Measurements from ENCODE around the gene ANKS1A. TPM values are rescaled to one million over a fixed set of nuclear protein-coding genes. Genes with fewer than 3 reads are reported as not detected.

The ANKS1A gene
- total RNA-seq, 2 experiments from 2014 or later: 6.4 to 6.9 TPM

DNA sequence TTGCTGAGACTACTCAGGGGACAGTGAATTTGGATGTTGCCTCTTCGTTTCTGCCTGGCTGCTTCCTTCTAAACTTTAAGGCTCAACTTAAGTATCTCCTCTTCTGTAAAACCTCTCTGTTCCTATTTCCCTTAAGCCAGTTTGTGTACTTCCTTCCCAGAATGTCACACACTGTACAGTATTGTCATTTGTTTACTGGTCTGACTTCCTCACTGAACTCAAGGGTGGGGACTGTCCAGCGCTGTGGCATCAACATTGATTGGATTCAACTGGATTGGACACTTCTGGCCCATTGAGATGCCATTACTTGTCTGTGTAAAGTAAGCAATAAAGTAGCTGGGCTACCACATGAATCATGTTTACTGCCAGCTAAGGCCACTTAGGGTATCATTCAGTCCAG lies 69.7 kb downstream of the ANKS1A start:
- POLR2A ChIA-PET: no interaction called here
- Histone ChIP-seq H3K27me3 (ENCODE audit: control insufficient read depth in 1 of 2, insufficient read depth in 2 of 2, low read length in 2 of 2) (no peaks in the 10 kb centered on the region), H3K27ac (ENCODE audit: low read depth in 1 of 2, low read length in 2 of 2) (no peak overlapping the region), H3K4me1 (ENCODE audit: insufficient read depth, low read length) (peaks cover 7% of the 10 kb centered on the region), H3K36me3 (ENCODE audit: insufficient read depth, low read length) (no peaks in the 10 kb centered on the region), H3K9me3 (ENCODE audit: control insufficient read depth in 1 of 2, insufficient read depth in 1 of 2, low read length in 2 of 2) (no peaks in the 10 kb centered on the region), H3K4me3 (ENCODE audit: low read length) (no peak overlapping the region)
- CTCF ChIA-PET: no interaction called here
- Mint-ChIP-seq H3K4me1 (ENCODE audit: low read depth) (peaks cover 18% of the 10 kb centered on the region), H3K9me3 (no peaks in the 10 kb centered on the region), H3K36me3 (ENCODE audit: low read depth) (no peaks in the 10 kb centered on the region), H3K27me3 (no peaks in the 10 kb centered on the region), H3K27ac (no peak overlapping the region), H3K4me3 (no peak overlapping the region)
- DNase-seq: no peak
- ATAC-seq (ENCODE audit: poor library complexity): no peak
- intact Hi-C loops (cut with DNase I, micrococcal nuclease): no loop called here
- no peak for TF ChIP-seq CTCF (IDR thresholded peaks at IDR 0.05)

DNA sequence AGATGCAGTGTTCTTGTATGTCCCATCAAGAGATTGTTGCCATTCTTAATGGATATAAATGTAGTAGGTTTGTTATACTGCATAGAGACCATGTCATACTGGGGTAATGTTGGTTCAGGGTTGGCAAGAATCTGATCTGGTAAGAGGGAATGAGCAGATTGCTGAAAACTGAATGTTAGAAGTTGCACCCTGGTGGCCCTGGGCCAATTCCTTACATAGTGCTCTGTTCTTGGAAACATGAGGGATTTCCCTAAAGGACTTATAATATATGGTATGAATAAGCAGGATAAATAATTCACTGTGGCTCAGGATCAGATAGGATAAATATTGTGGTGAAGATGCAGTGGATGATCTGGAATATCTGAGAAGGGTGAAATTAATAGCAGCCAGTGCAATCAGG lies 70.2 kb downstream of the ANKS1A start:
- ATAC-seq (ENCODE audit: poor library complexity) (no peak), DNase-seq (no peak)
- TF ChIP-seq CTCF (IDR thresholded peaks at IDR 0.05): no peak
- Histone ChIP-seq H3K4me1 (ENCODE audit: insufficient read depth, low read length) (peaks cover 7% of the 10 kb centered on the region), H3K27ac (ENCODE audit: low read depth in 1 of 2, low read length in 2 of 2) (no peak overlapping the region), H3K27me3 (ENCODE audit: control insufficient read depth in 1 of 2, insufficient read depth in 2 of 2, low read length in 2 of 2) (no peaks in the 10 kb centered on the region), H3K4me3 (ENCODE audit: low read length) (no peak overlapping the region), H3K36me3 (ENCODE audit: insufficient read depth, low read length) (no peaks in the 10 kb centered on the region), H3K9me3 (ENCODE audit: control insufficient read depth in 1 of 2, insufficient read depth in 1 of 2, low read length in 2 of 2) (no peaks in the 10 kb centered on the region)
- Mint-ChIP-seq H3K9me3 (no peaks in the 10 kb centered on the region), H3K36me3 (ENCODE audit: low read depth) (no peaks in the 10 kb centered on the region), H3K27me3 (no peaks in the 10 kb centered on the region), H3K4me1 (ENCODE audit: low read depth) (peaks cover 15% of the 10 kb centered on the region), H3K4me3 (no peak overlapping the region), H3K27ac (no peak overlapping the region)
- POLR2A ChIA-PET: interaction anchor here (0.6 kb wide), 1 partner anchor 1448 kb away, joined by 4 read pairs; no protein-coding TSS in a partner anchor
- intact Hi-C loops (cut with DNase I, micrococcal nuclease): no loop called here
- CTCF ChIA-PET: no interaction called here

DNA sequence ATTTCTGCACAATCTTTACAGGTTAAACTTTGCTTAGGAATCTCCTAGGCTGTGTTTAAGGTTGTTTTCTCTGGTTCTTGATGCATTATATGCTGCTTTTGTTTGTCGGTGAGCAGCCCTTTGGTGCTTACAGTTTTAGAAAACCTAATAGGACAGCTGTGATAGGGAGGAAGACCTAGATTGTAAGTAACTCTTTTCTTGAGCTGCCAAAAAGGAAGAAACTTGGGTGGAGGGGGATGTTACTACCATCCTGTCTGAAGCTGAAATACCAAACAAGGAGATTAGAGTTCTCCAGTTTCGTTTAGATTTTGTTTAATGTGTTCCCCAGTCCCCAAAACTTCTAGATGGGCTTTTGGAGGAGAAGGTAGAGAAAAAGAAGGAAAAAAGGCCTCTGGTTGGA lies 72.0 kb downstream of the ANKS1A start:
- no peaks in the 10 kb centered on the region for H3K36me3 Mint-ChIP-seq (ENCODE audit: low read depth)
- no peak overlapping the region for H3K4me3 Mint-ChIP-seq
- Histone ChIP-seq H3K27ac (ENCODE audit: low read depth in 1 of 2, low read length in 2 of 2) (no peak overlapping the region), H3K27me3 (ENCODE audit: control insufficient read depth in 1 of 2, insufficient read depth in 2 of 2, low read length in 2 of 2) (no peaks in the 10 kb centered on the region), H3K4me3 (ENCODE audit: low read length) (no peak overlapping the region), H3K36me3 (ENCODE audit: insufficient read depth, low read length) (no peaks in the 10 kb centered on the region), H3K9me3 (ENCODE audit: control insufficient read depth in 1 of 2, insufficient read depth in 1 of 2, low read length in 2 of 2) (no peaks in the 10 kb centered on the region), H3K4me1 (ENCODE audit: insufficient read depth, low read length) (peaks cover 7% of the 10 kb centered on the region)
- peaks cover 5% of the 10 kb centered on the region for H3K4me1 Mint-ChIP-seq (ENCODE audit: low read depth)
- no peak for DNase-seq
- no peak for ATAC-seq (ENCODE audit: poor library complexity)
- intact Hi-C loops (cut with DNase I, micrococcal nuclease): no loop called here
- no peaks in the 10 kb centered on the region for H3K9me3 Mint-ChIP-seq
- peak overlapping the region; percentile 35 for H3K27ac Mint-ChIP-seq
- no peak for TF ChIP-seq CTCF (IDR thresholded peaks at IDR 0.05)
- ChIA-PET CTCF (no interaction called here), POLR2A (interaction anchor here (1.1 to 1.3 kb wide), 2 partner anchors 72 to 73 kb away, joined by 3 read pairs; partner anchors contain the start of genes ANKS1A and TAF11)
- no peaks in the 10 kb centered on the region for H3K27me3 Mint-ChIP-seq
